Activated CD4-positive, alpha-beta T cell treated with anti-CD3 and anti-CD28 coated beads, Interleukin-2, amount 50 U/mL, for 1 hour (primary cell): ENCODE measurements around the gene UIMC1.

ENCODE experiments used
- DNase-seq: peaks from one replicate; pipeline ENCODE4 v3.0.0-alpha.2; 2020

Gene UIMC1

DNA sequence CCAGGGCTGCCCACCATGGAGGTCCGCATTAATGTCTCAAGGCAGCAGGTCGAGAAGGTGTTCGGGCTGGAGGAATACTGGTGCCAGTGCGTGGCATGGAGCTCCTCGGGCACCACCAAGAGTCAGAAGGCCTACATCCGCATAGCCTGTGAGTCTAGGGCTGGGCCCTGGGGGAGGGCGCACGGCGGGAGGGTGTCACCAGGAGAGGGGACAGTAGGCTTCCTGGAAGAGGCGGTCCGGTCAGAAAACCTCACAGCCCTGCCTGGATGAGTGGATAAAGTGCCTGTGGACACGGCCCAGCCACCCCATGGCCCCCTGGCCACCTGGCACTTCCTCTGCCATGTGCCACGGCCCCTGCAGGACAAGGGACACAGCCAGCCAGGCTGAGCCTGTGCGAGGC lies 138.5 kb downstream of the UIMC1 start:
- no peak for DNase-seq

DNA sequence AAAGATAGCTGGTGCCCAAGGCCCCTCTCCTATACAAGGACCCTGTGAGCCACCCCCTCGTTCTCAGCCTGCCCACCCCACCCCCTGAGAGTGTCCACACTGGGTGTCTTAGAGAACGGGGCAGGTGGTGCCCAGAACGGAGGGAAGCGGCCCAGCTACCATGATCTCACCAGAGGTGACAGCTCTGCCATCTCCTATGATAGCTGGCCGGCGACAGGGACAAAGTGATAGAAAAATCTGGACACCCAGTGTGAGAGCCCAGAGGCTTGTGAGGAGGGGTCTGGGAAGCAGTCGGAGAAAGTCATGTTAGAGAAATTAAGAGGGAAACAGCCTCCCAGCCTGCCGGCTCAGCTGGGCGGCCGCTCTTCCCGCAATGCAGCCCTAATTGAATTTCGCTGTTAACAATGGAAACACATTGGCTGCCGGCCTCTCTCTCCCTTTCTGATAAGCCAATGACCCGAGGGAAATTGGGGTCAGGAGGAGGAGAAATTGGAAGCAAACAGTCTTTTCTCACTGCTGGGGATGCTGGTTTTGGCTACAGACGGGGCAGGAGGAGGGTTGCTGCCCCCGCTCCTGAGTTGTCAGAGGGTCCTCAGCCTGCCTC lies 139.8 kb downstream of the UIMC1 start:
- no peak for DNase-seq

DNA sequence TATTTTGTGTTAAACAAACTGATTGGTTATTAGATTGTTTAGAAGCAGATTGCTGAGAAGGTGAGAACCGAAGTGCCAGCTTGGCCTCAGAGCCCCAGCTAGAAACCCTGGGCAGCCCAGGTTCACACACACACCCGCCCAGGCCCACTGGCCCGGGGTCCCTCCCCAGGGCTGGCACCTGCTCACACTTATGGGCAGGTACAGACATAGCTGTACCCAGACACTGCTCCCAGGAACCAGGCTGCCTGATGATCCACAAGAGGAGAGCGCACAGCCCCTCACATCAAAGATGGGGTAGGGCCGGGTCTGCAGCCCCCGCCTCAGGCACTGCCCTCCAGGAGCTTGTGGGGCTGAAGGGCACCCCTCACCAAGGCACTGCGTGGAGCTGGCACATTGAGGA lies 140.6 kb downstream of the UIMC1 start:
- no peak for DNase-seq

DNA sequence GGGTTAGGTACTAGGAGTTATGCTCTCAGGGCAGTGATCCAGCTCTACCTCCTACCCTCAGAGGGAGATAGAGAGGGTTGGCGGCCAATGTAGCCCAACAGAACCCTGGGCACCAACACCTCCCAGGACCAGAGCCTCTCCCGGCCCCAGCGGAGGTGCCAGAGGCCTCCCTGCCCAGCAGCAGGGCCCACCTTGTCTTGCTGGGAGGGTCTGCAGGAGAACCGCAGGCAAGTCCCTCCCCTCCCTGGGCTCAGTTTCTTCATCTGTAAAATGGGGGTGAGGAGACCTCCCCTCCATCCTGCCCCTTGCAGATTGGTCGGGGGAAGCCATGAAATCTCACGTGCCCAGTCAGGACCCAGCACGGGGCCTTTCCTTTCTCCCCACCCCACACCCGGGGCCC lies 141.8 kb downstream of the UIMC1 start:
- DNase-seq: no peak

DNA sequence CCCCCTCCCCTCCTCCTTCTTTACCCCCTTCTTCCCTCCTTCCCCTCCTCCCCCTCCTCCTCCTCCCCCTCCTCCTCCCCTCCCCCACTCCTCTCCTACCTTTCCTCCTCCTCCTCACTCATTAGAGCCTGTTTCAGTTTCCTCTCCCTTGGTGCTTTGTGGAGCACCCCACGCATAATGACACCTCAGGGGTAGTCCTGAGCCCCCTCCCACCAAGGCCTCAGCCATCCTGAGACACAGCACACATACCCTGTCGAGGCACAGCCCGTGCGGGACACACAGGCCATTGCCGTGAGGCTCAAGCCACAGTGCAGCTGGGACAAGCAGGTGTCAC lies 142.8 kb downstream of the UIMC1 start:
- DNase-seq: no peak

DNA sequence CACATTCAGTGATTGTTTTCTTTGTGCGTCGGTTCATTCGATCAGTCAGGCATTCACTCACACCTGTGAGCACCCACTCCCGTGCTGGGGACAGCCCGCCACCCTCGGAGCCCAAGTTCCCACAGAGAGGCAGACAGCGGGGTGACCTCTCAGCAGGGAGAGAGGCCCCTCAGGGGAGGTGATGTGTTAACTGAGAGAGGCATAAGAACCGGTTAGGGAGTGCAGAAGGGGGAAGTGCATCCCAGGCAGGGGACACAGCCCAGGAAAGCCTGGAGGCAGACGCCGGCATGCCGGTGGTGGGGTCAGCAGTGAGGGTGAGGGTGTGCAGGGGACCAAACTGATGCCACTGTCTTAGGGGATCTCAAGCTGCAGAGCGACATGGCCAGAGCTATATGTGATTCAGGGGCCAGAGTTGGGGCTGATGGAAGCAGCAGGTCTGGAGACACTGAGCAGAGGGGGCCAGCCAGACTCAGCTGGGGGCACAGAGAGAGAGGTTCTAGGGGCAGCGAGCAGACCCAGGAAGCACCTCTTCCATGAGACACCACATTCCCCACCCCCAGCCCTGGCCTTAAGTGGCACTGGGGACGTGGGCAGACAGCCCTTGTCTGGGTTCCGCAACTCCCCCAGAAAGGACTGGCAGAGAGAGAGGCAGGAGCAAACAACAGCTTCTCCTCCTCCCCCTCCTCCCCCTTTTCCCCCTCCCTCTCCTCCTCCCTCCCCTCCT lies 143.4 kb downstream of the UIMC1 start:
- no peak for DNase-seq

DNA sequence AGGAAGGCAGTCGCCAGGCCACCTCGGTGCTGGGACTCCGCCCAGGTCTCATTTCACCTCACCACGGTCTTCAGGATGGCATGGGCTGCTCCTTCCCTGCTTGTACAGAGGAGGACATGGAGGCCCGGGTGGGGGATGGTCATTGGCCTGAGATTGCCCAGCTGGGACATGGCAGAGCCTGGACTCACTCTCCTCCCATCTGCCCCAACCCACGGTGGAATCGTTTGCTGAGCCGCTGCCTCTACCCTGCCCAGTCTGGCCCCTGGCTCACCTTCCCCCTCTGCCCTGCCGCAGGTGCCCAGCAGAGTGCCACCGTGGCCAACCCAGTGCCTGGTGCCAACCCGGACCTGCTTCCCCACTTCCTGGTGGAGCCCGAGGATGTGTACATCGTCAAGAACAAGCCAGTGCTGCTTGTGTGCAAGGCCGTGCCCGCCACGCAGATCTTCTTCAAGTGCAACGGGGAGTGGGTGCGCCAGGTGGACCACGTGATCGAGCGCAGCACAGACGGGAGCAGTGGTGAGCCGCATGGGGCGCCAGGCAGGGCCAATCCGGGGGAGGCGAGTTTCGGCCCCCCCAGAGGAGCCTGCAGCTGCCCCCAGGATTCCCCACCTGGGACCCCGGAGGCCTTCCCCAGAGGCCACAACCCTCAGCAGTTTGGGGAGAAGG lies 144.1 kb downstream of the UIMC1 start:
- DNase-seq: no peak

DNA sequence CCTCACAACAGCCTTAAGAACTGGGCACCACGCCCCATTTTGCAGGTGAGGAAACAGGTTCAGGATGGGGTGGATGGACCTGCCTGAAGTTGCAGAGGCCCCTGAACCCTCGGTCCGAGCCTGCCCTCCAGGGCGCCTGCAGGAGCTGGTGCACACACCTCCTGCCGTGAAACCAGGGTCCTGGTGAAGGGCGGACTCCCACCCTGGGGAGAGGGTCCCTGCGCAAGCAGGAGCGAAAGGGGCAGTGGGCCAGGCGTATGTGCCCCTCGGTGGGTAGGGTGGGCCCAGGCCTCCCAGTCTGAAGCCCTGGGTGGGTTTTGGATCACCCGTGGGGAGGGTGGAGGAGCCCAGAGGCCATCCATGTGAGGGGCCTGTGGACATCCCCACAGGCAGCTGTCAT lies 145.3 kb downstream of the UIMC1 start:
- no peak for DNase-seq

DNA sequence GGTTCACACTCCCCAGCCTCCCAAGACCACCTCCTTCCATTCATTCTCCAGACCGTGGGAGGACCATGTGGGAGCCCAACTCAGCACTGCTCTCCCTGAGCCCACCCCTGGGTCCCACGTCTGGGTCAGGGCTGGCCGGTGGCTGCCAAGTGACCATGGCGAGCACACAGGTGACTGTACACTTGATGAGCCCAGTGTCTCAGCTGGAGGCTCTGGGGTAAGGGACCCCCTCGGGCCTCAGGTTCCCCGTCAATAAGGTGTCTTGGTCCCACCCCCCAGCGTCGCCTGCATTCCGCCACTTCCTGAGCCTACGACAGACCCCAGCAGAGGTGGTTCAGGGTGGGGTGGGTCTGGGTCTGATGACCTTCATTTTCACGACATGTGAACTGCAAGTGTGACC lies 146.2 kb downstream of the UIMC1 start:
- DNase-seq: no peak

DNA sequence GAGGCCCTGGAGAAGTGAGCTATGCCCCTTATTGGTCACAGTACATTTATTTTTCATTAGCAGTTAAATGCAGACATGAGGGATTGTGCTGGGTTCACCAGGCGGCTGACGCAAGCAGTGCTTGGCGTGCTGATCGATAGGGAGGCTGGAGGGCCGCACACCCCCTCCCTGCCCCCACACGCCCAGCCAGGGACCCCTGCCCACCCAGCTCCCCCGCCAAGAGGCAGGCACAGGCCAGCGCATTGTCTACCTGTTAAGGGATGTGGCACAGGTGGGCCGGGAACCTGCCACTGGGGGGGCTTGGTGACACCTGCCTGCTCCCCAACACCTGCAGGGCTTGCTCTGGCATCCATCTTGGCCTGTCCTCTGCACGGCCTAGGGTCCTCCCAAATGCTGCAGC lies 146.7 kb downstream of the UIMC1 start:
- no peak for DNase-seq

DNA sequence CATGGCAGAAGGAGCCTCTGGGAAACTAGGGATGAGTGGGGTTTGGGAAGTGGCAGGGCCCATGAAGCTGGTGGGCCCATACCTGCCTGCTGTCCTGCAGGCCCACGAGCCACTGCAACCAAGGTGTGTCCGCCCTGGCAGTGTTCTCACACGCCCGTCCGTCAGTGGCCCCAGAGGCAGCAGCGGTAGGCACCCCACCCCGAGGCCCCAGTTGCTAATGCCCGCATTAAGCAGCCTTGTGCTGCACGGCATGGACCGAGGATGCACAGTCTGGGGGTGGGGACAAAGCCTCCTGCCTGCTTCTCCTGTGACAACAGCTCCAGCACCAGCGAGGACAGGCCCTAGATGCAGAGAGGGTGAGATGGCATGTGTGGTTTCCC lies 148.7 kb downstream of the UIMC1 start:
- DNase-seq: no peak

DNA sequence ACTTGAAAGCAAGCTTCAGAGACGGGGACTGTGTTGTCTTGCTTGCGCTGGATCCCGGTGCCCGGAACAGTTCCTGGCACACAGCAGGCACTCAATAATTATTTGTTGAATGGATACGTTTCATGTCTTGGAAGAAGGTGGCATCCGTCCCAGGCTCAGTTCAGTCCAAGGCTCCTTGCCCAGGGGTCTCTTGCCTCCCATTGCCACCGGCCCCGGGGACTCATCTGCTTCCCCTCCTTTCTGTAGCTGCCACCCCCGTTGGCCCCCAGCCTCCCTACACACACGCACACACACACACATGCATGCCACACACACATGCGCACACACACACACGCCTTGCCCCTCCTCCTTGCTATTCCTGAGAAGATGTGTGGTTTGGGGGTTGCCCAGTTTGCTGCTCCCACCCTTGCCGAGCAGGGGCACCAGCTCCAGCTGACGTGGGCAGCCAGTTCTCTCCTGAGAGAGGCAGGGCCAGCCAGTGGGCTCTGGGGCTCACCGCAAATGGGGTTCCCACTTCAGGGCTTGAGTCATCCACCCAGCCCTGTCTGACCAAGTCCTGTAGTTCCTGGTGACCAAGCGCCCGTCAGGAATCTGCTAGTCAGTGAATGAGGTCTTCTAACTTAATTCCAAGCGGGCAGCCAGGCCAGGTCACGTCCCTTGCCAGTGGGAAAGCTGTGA lies 149.2 kb downstream of the UIMC1 start:
- DNase-seq: no peak

DNA sequence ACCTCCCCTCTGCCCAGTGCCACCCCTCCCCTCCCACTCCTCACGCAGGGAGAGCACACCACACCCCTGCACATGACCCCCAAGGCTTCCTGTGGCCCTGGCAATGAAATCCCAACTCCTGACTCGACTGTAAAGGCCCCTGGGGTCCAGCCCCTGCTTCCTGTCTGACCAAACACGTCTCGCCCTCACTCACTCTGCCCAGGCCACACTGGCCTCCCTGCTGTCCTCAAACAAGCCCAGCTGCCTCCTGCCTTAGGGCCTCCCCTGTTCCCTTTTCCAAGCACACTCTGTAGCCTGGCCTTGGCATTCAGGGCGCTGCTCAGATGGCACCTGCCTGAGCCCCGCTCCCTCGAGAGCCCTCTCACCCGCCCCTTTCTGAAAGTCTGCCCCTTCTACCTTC lies 149.8 kb downstream of the UIMC1 start:
- no peak for DNase-seq

DNA sequence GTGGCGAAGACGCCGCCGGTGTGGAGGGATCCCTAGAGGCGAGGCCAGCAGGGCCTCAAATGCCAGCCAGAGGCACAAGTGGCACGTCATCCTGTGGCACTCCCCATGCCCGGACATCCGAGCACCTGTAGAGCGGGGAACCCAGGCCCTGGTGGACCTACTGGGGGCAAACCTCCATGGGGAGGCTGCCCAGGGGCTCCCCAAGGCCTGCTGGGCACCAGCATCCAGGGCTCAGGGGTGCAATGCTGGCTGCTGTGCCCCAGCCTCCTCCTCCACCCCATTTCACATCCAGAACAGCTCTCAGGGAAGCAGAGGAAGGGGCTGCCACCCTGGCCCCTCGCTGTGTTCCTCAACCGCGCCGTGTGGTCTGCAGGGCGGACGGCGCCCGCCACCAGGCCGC lies 151.0 kb downstream of the UIMC1 start:
- DNase-seq: no peak
